Measurements from ENCODE around the gene FAM229B. TPM values are rescaled to one million over a fixed set of nuclear protein-coding genes. Genes with fewer than 3 reads are reported as not detected.

Gene FAM229B
- total RNA-seq, 1 donor from 2014 or later = 29.2 TPM

DNA sequence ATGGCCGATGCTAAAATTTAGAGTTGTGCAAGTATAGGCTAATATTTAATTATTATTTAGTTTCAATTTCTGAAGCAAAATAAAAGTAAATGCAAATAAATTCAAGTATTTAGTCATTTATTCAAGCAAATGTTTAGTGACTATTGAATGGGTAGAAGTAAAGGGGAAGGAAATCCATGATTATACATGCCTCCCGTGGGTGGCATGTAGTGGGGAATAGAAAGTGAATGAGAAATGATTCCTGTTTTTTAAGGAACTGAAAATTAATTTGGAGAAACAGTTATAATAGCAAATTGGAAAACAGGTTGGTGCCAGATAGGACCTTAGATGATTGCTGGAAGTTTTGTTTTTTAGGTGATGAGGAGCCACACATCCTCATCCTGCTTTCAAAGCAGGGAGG is 35.4 kb downstream of the FAM229B start:
- Mint-ChIP-seq H3K27me3 (ENCODE audit: unreplicated experiment) (no peaks in the 10 kb centered on the region), H3K4me3 (ENCODE audit: unreplicated experiment) (no peak overlapping the region), H3K36me3 (ENCODE audit: unreplicated experiment) (peaks cover 82% of the 10 kb centered on the region), H3K4me1 (ENCODE audit: unreplicated experiment) (no peaks in the 10 kb centered on the region), H3K9me3 (ENCODE audit: unreplicated experiment) (no peaks in the 10 kb centered on the region), H3K27ac (ENCODE audit: unreplicated experiment) (no peak overlapping the region)
- no peak for TF ChIP-seq CTCF (IDR thresholded peaks at IDR 0.05)
- DNase-seq (ENCODE audit: extremely low spot score, unreplicated experiment) = no peak

DNA sequence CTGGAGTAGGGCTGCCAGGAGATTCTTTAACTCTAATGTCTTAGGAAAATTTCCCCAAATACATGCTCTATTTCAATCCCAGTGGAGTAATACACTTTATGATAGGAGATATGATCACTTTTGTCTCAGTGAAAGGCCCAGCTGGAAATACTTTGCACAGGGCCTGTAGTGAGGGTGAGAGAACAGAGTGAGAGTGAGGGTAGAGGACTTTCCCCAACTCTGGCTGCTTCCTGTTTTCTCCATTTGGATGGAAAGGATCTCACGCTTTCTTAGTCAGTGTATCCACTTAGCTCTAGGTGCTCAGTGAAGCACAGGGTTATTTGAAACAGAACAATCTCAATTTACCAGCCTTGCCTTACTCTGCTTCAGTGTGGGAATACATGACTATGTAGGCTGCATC is 36.6 kb downstream of the FAM229B start:
- no peak for TF ChIP-seq CTCF (IDR thresholded peaks at IDR 0.05)
- Mint-ChIP-seq H3K27me3 (ENCODE audit: unreplicated experiment) (no peaks in the 10 kb centered on the region), H3K4me3 (ENCODE audit: unreplicated experiment) (no peak overlapping the region), H3K4me1 (ENCODE audit: unreplicated experiment) (no peaks in the 10 kb centered on the region), H3K27ac (ENCODE audit: unreplicated experiment) (no peak overlapping the region), H3K36me3 (ENCODE audit: unreplicated experiment) (peaks cover 83% of the 10 kb centered on the region), H3K9me3 (ENCODE audit: unreplicated experiment) (no peaks in the 10 kb centered on the region)
- no peak for DNase-seq (ENCODE audit: extremely low spot score, unreplicated experiment)

DNA sequence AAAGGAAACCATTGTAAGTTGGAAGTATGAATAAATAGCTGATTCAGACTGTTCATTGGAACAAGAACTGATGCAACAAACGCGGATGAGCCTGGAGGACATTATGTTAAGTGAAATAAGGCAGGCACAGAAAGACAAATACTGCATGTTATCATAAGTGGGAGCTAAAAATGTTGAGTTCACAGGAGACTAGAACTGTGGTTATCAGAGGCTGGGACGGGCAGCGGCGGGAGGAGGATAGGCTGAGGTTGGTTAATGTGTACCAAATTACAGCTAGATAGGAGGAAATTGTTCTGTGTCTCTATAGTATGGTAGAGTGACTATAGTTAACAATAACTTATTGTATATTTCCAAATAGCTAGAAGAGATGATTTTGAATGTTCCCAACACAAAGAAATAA is 40.8 kb downstream of the FAM229B start:
- no peak overlapping the region for H3K27ac Mint-ChIP-seq (ENCODE audit: unreplicated experiment)
- H3K4me3 Mint-ChIP-seq (ENCODE audit: unreplicated experiment) = no peak overlapping the region
- TF ChIP-seq CTCF (IDR thresholded peaks at IDR 0.05) = no peak
- no peaks in the 10 kb centered on the region for H3K27me3 Mint-ChIP-seq (ENCODE audit: unreplicated experiment)
- no peaks in the 10 kb centered on the region for H3K4me1 Mint-ChIP-seq (ENCODE audit: unreplicated experiment)
- no peak for DNase-seq (ENCODE audit: extremely low spot score, unreplicated experiment)
- H3K36me3 Mint-ChIP-seq (ENCODE audit: unreplicated experiment) = peaks cover 81% of the 10 kb centered on the region
- no peaks in the 10 kb centered on the region for H3K9me3 Mint-ChIP-seq (ENCODE audit: unreplicated experiment)

- no peak for TF ChIP-seq CTCF (IDR thresholded peaks at IDR 0.05)
- no peak overlapping the region for H3K27ac Mint-ChIP-seq (ENCODE audit: unreplicated experiment)
- no peaks in the 10 kb centered on the region for H3K9me3 Mint-ChIP-seq (ENCODE audit: unreplicated experiment)
- no peak overlapping the region for H3K4me3 Mint-ChIP-seq (ENCODE audit: unreplicated experiment)
- no peak for DNase-seq (ENCODE audit: extremely low spot score, unreplicated experiment)
- H3K36me3 Mint-ChIP-seq (ENCODE audit: unreplicated experiment) = peaks cover 79% of the 10 kb centered on the region
- no peaks in the 10 kb centered on the region for H3K27me3 Mint-ChIP-seq (ENCODE audit: unreplicated experiment)
- H3K4me1 Mint-ChIP-seq (ENCODE audit: unreplicated experiment) = no peaks in the 10 kb centered on the region
These were observed 43.5 kb downstream of the FAM229B start for GRCh38 chr6:112130878-112131277.

DNA sequence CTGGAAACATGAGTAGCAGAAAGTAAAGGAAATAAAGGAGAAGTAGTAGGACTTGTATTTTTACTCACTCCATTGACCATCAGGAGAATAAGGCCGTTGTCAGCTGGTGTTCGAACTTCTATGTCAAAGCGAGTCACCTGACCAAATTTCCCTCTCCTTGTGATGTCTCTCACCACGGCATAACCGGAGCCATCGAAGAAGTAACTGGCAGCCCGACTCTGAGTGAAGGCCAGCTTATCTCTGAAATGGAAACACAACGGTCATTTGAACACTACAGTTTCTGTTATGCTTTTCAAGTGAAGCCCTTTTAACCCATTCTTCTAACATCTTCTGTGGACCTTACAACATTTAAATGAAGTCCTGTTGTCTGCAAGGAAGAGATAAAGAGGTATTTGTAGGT is 51.7 kb downstream of the FAM229B start:
- Mint-ChIP-seq H3K4me3 (ENCODE audit: unreplicated experiment) (no peak overlapping the region), H3K9me3 (ENCODE audit: unreplicated experiment) (no peaks in the 10 kb centered on the region), H3K27me3 (ENCODE audit: unreplicated experiment) (no peaks in the 10 kb centered on the region), H3K4me1 (ENCODE audit: unreplicated experiment) (peaks cover under 1% of the 10 kb centered on the region), H3K36me3 (ENCODE audit: unreplicated experiment) (peaks cover 73% of the 10 kb centered on the region), H3K27ac (ENCODE audit: unreplicated experiment) (no peak overlapping the region)
- DNase-seq (ENCODE audit: extremely low spot score, unreplicated experiment) = no peak
- no peak for TF ChIP-seq CTCF (IDR thresholded peaks at IDR 0.05)

Measured in osteocyte (in vitro differentiated cells).